ENCODE data around the gene WEE2. TPM values are rescaled to one million over a fixed set of nuclear protein-coding genes. Genes with fewer than 3 reads are reported as not detected.
"Not testable (repeated sequence)": the region's sequence is repeated elsewhere in the genome, so short reads cannot be mapped to it uniquely, and the experiment has no call there.

WEE2 gene
- polyA plus RNA-seq, 3 donors, result 0.19 to 0.35 TPM; not detected in 1

GRCh38 chr7:141763797-141764196 lies 55.6 kb downstream of the WEE2 start, which contains the start of gene TAS2R3:
Gene TAS2R3 (plus strand): TSS chr7:141764097. CDS start chr7:141764159, 62 bp downstream.
- DNase-seq (ENCODE audit: low read depth in 3 of 3, low spot score in 2 of 3), result no peak

DNA sequence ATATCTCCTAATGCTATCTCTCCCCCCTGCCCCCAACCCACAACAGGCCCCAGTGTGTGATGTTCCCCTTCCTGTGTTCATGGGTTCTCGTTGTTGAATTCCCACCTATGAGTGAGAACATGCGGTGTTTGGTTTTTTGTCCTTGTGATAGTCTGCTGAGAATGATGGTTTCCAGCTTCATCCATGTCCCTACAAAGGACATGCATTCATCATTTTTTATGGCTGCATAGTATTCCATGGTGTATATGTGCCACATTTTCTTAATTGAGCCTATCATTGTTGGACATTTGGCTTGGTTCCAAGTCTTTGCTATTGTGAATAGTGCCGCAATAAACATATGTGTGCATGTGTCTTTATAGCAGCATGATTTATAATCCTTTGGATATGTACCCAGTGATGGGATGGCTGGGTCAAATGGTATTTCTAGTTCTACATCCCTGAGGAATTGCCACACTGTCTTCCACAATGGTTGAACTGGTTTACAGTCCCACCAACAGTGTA lies 62.0 kb downstream of the WEE2 start:
- DNase-seq (ENCODE audit: low read depth in 3 of 3, low spot score in 2 of 3), result not testable (repeated sequence)

DNA sequence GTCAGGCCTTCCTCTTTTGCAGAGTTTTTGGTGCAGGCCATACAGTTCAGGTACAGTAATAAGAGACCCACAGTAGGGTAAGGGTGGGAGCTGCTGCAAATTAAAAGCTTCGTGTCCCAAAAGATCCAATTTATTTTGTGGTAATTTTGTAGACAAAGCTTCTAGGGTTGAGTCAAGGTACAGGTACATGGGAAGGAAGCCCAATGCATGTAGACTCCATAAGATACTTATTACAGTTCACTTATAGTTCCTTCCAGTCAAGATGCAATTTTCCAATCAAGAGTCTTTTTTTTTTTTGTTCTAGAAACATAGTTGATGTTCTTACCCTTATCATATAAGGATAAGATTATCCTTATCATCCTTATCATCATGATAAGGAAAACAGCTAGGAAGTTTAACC lies 68.2 kb downstream of the WEE2 start, which contains the start of gene TAS2R4:
Gene TAS2R4 (plus strand): TSS at position 301 of the 400 bp plus-strand sequence. CDS start 1,815 bp downstream, outside the sequence.
- DNase-seq (ENCODE audit: low read depth in 3 of 3, low spot score in 2 of 3), result no peak

Other genes with a start within 250 kb of the WEE2 start
- gene AGK, start 156.9 kb upstream of the WEE2 start, polyA plus RNA-seq (ENCODE audit: insufficient read length in 3 of 3), result 10 to 100 TPM; 35.9 to 41.3 (median 38.8) TPM
- 10 to 100 TPM; 26.8 to 28.1 (median 27.3) TPM for gene DENND11, start 6.2 kb upstream of the WEE2 start, polyA plus RNA-seq (ENCODE audit: insufficient read length in 3 of 3)
- 100 to 1,000 TPM; 146 to 159 (median 149) TPM for gene SSBP1, start 30.0 kb downstream of the WEE2 start, polyA plus RNA-seq (ENCODE audit: insufficient read length in 3 of 3)
- under 1 TPM; 0.19 to 0.80 (median 0.51) TPM for gene TAS2R3, start 55.7 kb downstream of the WEE2 start, polyA plus RNA-seq (ENCODE audit: insufficient read length in 3 of 3)
- 1 to 10 TPM in 2 of 3 donors, under 1 TPM in 1; 0.92 to 1.2 (median 1.2) TPM for gene TAS2R4, start 68.3 kb downstream of the WEE2 start, polyA plus RNA-seq (ENCODE audit: insufficient read length in 3 of 3)
- 1 to 10 TPM; 1.4 to 2.2 (median 2.2) TPM for gene TAS2R5, start 81.9 kb downstream of the WEE2 start, polyA plus RNA-seq (ENCODE audit: insufficient read length in 3 of 3)
- gene PRSS37, start 133.1 kb downstream of the WEE2 start, polyA plus RNA-seq (ENCODE audit: insufficient read length in 3 of 3), result under 1 TPM in 1 of 3 donors, not detected in 2; 0.08 TPM
- not detected for gene OR9A4, start 208.0 kb downstream of the WEE2 start, polyA plus RNA-seq (ENCODE audit: insufficient read length in 3 of 3)
- under 1 TPM; 0.14 to 0.26 (median 0.25) TPM for gene CLEC5A, start 238.6 kb downstream of the WEE2 start, polyA plus RNA-seq (ENCODE audit: insufficient read length in 3 of 3)

Data from right renal cortex interstitium (tissue), 3 donors.